GM19452 (cell line): ENCODE results near the gene KCNN3.
"Not testable (repeated sequence)": the region's sequence is repeated elsewhere in the genome, so short reads cannot be mapped to it uniquely, and the experiment has no call there.

Experiments used
- ATAC-seq: cut with Tn5 transposase; IDR thresholded peaks from one replicate; pipeline ENCODE4 v1.9.1; 2021; ENCODE audit not compliant: unreplicated experiment

KCNN3 gene

DNA sequence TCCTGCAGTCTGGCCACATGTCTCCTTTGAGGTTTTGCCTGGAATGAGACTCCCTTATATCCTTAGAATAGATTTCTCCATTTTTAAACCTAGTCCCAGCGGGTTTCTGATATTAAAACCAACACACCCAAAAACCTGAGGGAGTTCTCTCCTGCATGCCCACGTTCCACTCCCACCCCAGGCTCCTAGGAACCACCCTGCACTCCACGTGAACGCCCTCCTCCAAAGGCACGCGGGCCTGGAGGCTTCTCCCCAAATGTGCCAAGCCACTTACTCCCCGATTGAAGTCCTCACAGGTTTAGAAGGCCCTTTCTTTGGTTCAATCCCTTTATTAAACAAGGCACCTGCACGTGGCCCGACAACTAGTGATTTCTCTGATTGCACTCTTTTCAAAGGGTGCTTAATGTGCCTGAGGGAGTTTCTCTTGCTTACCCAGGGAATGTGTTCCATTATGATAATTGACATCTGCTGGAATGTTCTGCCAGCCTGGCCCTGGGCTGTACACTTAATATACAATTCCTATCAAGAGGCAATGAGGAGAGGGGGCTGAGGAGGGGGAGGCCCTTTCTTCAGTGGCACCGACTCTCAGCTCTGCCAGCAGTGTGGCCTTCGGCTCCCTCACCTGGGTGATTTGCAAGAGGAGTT lies 157.8 kb downstream of the KCNN3 start:
- no peak for ATAC-seq

DNA sequence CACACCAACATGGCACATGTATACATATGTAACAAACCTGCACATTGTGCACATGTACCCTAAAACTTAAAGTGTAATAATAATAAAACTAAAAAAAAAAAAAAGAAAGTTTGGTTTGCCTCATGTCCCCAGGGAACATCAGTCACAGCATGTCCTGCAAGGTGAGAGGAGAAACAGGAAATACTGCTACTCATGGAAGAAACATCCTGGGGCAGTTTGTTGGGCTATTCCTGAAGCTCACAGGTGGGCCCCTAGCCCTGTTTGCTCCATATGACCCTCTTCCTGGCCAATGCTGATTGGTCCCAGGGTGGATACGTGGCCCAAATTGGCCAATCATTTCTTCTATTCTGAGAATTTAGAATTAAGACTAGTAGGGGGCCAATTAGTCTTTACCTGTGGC lies 158.7 kb downstream of the KCNN3 start:
- no peak for ATAC-seq

DNA sequence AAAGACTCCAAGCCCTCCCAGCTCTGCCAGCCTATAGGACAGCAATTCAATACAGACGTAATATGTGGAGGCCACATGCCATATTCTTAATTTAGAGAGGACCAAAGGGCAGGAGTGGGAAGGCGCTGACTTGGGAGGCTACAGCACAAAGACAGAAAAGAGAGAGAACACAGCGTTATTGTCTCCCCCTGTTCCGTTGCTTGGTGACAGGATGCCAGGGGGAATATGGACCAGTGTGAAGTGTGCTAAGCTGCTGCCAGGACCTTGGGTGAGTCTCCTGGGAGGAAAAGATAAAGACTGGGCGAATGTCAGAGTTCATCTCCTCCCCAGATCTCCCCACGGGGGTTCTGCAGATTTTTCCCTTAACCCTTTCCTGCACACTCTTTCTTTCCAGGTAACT lies 160.0 kb downstream of the KCNN3 start:
- no peak for ATAC-seq

DNA sequence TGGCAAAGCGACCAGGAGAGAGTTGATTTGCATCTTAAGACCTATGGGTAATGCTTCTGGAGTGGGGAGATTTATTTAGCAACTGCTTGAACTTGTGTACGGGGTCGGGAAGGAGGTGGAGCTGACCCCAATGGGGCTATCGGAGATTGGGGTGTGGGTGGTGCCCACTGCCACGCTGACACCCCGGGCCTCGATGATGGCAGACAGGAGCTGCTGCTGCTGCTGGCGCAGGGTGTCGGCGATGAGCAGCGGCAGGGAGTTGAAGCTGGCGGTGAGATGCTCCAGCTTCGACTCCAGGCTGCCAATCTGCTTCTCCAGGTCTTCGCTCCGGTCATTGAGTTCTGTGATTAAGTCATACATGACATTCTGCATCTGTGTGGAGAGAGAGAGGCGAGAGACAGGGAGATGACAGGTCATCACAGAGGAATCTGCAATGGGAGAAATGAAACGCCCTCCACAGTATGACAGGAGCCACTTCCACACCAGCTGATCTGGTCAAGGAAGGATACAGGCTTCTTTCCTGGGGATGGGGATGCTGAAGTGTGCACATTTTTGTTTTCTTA lies 162.1 kb downstream of the KCNN3 start:
- no peak for ATAC-seq

DNA sequence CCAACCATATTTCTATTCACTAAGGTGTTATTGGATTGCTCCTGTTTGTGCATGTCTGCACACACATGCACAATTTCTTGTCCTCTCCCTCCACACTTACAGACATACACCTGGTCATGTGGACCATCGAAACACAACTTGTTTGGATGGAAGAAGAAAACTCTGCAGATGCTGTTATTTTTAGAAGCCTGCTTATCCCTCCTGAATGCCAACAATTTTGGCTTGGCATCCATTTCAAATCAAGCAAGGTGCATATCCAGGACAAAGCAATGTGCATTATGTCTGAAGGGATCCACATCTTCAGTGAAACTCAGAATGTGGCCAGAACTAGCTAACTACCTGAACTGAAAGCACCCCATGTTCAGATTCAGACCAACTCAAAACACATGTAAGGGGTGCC lies 163.2 kb downstream of the KCNN3 start:
- ATAC-seq, result no peak

DNA sequence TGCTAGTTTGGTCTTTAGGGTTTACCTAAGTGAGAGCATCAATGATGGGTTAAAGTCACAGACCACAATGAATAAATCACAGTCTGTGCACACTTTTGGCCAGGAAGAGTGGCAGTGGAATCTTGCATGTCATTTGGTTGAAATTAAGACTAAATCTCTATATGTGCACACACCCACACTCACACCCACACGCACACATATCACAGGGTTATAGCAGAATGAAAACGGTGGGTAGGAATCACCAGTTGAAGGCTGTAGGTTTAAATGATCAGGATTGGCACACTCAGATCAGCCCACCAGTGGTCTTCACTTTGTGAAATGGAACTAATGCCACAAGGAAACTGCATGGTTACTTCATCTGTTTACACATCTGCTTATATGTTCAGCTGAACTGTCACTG lies 164.5 kb downstream of the KCNN3 start:
- ATAC-seq, result no peak

DNA sequence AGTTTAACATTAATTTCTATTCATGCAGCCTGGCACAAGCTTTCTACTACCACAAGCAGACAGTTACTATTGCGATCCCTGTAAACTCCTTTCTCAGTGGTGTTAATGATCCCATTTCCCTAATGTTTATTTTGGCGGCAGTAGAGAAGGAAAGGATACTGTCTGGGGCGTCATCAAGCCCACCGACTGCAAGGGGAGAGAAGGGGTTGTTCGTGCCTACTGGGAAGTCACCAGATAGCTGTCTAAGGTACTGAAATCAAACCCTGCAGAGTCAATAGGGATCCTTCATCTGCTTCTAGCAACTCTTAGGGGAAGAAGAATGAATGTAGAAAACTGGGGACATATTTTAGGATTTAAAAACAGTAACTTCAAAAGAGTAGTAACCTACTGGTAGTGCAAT lies 166.9 kb downstream of the KCNN3 start:
- no peak for ATAC-seq

DNA sequence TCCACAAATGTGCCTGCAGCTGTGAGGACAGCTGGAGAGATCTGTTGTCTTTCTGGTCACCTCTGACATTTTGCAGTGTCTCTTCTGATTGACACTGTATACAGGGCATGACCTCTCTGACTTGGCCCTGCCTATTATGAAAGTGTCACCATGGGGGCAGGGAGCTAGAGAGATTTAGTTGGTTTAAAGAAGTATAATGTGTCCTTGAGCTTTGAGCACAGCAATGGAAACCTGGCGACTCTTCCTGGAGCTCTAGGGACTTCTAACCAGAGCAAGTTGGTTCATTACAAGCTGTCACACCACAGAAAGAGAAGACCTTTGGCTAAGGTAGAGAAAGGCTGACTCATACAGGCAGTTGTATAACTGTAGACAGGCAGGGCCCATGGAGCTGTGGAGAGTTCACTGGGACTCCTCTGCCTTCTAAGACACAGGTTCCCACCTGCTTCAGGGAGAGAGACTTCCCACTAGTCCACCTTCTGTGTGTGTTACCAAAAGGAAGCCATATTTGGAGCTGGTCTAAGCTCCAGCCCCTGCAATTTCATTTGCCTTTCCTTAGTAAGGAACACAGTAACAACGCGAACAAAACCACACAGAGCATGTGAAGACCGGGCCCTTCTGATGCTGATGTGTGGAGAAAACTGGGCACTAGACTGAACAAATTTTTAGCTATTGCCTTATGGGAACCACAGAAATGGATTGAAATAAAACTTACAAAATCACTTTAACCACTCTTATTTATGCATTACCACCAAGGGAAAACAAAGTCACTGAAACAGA lies 171.6 kb downstream of the KCNN3 start:
- no peak for ATAC-seq

DNA sequence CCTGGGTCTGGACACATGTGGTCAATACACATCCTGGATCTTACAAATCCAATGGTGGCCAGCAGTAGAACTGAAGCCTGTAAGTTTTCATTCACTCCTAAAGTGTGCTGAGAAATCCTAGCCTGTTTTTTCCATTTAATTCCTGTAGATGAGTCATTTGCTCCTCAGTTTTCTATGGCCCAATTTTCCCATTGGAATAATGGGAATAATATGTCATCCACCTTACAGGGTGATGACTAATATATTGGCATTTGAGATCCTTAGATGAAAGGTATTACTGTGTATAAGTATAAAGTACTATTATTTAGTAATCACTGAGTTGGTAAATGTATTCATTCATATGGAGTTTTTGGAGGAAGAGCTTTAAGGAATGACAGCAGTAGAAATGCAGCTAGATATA lies 172.4 kb downstream of the KCNN3 start:
- ATAC-seq, result no peak

DNA sequence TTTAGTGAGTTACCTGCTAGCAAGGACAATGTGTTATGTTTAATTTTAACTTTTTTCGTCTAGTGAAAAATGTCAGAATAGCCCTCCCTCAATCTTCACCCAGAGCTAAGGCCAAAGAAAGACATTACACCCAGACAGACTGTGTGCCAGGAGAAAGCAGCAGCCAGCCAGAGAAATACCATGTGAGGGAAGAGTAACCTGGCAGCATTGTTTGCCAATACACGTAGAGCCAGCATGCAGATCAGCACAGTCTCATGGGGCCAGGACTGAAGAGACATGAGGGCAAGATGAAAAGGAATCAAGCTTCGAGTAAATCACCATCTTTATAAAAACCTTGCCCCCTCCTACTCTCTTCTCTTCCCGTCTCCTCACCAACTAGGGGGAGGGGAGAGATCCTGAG lies 173.6 kb downstream of the KCNN3 start:
- no peak for ATAC-seq

DNA sequence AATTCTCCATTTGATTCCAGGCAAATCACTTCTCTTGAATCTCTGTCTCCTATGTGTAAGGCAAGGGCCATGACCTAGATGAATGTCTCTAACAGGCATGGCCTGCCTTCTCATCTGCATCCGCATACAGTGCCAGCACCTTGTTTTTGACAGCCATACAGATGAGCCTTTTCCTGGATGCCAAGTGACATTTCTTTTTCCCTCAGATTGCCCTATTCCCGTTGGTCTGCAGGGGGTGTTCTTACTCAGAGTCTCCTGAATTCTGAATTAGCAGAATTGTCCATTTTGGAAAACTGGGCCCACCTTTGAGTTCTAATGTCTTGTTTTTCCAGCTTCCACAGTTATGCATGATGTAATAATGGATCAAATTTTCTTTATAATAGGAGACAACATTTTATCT lies 174.1 kb downstream of the KCNN3 start:
- ATAC-seq, result no peak

DNA sequence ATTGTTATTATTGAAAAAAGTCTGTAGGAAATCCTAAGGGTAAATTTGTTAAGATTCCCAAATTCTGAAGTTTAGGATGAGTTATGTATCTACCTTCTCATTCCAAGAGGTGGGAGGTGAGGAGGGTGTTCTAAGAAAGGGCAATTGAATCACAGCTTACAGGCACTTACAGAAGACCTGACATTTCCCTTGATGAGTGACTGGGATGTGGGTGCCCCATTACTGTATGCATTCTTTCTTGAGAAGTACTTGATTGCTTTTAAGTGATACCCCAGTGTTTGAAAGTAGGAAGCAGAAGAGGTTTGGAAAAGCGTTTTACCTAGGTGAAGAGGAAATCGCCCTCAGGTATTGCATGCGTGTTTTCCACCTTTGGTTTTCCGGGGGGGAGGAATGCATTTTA lies 175.1 kb downstream of the KCNN3 start:
- ATAC-seq, result no peak

DNA sequence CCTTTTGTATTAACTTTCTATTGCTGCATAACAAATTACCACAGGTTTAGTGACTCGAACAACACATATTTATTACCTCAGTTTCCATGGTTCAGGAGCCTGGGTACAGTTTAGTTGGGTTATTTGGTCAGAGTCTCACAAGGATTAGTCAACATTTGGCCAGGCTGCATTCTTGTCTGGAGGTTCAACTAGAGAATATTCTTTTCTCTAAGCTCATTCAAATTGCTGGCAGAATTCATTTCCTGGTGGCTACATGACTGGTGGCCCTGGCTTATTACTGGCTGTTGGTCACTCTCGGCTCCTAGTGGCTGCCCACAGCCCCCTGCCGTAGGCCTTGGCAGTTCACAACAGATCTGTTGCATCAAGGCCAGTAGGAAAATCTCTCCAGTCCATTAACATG lies 181.0 kb downstream of the KCNN3 start:
- no peak for ATAC-seq

DNA sequence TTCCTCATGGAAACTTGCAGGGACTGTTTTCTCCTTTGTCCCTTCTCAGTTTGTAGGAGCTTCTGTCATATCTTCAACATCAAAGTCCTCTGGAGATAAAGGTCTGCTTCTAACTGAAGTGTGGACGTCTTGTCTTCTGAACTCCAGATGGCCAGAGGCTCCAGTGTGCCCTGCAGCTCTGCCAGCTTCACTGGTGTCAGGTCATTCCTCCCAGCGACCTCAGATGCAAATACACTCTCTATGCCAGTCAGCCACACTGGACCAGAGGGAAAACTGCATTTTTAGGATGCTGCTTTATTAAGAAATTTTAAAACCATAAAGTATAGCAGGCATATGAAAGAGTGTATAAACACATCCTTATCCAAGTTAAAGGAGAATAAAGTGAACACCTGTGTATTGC lies 183.6 kb downstream of the KCNN3 start:
- ATAC-seq, result no peak

DNA sequence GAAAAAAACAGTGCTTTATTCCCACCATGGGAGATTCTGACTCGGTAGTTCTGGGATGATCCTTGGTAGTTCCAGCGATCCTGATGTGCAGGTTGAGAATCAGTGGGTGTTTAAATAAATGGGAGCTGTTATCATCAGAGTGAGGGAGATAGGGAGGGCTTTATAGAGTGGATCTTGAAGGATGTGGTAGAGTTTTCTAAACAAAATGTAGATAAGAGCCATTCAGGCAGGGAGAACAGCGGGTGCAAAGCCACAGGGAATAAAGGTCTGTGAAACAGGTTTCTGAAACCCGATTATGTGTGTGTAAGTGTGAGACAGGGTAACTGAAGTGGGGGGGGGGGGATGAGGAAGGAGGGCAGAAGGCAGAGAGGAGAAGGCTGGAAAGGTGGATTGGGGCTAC lies 186.3 kb downstream of the KCNN3 start:
- no peak for ATAC-seq

DNA sequence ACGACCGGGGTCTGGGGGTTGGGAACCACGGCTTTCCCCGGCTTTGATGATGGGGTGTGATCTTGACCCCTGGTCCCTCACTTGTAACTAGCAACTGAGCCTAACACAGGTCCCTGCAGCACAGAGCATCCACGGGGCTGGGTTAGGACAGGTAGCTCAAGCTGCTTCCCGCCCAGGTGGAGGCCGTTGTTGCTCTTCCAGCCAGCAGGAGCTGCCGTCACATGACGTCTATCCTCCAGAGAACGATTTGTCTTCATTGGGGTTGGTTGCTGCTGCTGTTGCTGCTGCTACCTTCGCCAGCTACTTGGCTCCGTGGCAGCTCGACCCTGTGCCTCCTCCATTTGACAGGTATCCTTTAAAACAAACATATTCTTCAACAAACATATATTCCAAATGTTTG lies 187.8 kb downstream of the KCNN3 start:
- ATAC-seq, result no peak

DNA sequence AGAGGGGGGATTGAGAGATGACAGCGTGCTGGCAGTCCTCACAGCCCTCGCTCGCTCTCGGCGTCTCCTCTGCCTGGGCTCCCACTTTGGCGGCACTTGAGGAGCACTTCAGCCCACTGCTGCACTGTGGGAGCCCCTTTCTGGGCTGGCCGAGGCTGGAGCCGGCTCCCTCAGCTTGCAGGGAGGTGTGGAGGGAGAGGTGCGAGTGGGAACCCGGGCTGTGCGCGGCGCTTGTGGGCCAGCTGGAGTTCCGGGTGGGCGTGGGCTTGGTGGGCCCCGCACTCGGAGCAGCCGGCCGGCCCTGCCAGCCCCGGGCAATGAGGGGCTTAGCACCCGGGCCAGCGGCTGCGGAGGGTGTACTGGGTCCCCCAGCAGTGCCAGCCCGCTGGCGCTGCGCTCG lies 192.2 kb downstream of the KCNN3 start:
- ATAC-seq, result not testable (repeated sequence)

DNA sequence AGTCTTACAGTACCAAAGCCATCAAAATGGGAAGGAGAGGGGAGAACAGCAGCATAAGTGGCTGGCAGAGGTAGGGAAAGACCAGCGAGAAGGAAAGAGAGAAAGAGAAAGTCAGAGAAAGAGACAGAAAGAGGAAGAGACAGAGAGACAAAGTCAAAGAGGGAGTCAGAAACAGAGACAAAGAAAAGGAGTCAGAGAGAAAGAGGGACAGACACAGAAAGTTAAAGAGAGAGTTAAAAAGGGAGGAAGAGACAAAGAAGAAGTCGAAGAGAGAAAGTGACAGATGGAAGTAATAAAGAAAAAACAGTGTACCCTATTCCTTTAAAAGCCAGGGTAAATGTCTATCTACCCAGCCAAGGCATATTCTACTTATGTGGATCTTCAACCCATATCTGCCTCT lies 193.2 kb downstream of the KCNN3 start:
- not testable (repeated sequence) for ATAC-seq

DNA sequence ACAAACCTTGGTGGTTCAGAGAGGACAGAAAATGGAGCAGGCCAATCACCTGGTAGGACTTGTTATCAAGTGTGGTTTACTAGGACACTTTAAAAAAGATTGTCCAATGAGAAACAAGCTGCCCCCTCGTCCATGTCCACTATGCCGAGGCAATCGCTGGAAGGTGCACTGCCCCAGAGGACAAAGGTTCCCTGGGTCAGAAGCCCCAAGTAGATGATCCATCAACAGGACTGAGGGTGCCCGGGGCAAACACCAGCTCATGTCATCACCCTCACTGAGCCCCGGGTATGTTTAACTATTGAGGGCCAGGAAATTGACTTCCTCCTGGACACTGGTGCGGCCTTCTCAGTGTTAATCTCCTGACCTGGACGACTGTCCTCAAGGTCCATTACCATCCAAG lies 195.6 kb downstream of the KCNN3 start:
- ATAC-seq, result not testable (repeated sequence)

DNA sequence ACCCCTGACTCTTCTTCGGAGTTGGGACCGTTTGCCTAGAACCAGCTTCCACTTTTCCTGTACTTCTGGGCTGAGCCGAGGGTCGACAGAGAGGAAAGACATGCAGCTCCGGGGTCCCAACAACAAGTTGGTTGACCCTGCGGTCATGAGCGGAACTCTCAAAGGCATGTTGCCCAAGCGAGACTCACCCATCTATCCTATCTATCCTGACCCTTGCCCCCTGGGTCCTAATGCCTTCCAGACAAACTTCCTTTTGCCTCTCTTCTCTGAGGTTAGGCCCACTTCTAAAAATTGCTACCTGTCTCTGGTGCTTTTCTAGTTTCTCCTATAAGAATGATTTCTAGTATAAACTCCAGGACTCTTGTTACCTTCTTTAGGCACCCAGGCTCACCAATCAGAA lies 197.8 kb downstream of the KCNN3 start:
- not testable (repeated sequence) for ATAC-seq

DNA sequence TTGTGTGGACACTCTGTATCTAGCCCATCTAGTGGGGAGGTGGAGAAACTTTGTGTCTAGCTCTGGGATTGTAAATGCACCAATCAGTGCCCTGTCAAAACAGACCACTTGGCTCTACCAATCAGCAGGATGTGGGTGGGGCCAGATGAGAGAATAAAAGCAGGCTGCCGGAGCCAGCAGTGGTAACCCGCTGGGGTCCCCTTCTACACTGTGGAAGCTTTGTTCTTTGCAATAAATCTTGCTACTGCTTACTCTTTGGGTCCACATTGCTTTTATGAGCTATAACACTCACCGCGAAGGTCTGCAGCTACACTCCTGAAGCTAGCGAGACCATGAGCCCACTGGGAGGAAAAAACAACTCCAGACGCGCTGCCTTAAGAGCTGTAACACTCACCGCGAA lies 198.7 kb downstream of the KCNN3 start:
- ATAC-seq, result not testable (repeated sequence)
